A375 (cell line): Measurements from ENCODE around the gene CCL27. TPM values are rescaled to one million over a fixed set of nuclear protein-coding genes. Genes with fewer than 3 reads are reported as not detected.

Experiments
- small RNA-seq: library from RNA; depleted of rRNA; stranded (forward); fragments of <200 nt; gene quantifications from one replicate; pipeline ENCODE3, GENCODE V24; 2014
- total RNA-seq: library from RNA; depleted of rRNA; stranded (reverse); fragments of >200 nt; shearing (Covaris generic); gene quantifications from 2 replicates; pipeline ENCODE4 v1.2.3, GENCODE V29; 2014; rRNA removed

The CCL27 gene, protein sequence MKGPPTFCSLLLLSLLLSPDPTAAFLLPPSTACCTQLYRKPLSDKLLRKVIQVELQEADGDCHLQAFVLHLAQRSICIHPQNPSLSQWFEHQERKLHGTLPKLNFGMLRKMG
- 0.23 and 0.50 TPM in 2 replicates for total RNA-seq

DNA sequence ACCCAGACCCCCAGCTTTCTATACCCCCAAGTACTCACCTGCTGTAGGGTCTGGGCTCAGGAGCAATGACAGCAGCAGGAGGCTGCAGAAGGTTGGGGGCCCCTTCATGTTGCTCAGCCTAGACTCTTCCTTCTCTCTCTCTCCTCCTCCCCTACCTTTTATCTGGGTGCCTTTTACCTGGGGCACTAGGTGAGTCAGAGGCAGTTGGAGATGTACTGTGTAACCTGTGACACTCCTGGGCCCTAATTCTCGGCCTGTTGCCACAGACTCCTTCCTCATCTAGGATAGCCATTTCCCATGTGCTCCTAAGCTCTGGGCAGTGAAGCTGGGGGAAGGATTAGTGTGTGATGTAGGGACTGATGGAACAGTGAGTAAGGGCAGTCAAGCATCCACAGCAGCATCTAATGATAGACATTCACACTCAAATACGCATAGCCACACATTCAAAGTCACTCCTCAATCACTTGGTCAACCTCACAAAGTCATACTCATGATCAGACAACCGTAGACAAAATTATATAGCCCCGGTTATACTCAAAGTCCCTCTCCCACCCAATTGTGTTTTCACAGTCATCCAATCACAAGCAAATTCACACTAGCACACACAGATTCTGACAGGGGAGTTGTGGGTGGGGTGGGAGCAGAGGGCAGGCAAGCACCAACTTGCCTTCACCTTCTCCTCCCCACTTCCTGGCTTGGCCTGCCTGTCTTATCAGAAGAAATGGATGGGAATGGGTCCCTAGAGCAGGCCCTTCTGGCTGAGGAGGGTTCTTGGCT lies at the start of gene CCL27:
TSS of gene CCL27 (minus strand) at position 132 of the 777 bp plus-strand sequence. CDS start at position 108, 24 bp downstream.

DNA sequence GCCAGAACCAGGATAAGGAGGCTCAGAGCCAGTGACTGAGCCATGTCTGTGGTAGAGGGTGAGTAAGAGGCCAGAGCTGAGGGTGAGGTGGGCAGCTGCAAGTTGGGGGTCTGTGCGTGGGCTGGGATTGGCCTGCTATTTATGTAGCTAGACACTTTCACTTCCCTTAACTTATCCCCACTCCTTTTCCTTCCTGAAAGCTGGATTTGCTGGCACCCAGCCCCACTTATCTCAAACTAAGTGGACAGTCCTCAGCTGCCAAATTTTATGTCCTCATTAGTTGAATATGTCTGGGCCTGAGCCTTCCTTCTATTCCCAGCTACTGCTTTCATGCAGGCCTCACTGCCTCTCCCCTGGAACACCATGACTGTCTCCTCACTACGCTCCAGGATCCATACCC lies 47.6 kb upstream of the CCL27 start, which contains the start of gene CCL21:
TSS of gene CCL21 (minus strand) at position 114 of the 400 bp plus-strand sequence. CDS start at position 44, 70 bp downstream.

DNA sequence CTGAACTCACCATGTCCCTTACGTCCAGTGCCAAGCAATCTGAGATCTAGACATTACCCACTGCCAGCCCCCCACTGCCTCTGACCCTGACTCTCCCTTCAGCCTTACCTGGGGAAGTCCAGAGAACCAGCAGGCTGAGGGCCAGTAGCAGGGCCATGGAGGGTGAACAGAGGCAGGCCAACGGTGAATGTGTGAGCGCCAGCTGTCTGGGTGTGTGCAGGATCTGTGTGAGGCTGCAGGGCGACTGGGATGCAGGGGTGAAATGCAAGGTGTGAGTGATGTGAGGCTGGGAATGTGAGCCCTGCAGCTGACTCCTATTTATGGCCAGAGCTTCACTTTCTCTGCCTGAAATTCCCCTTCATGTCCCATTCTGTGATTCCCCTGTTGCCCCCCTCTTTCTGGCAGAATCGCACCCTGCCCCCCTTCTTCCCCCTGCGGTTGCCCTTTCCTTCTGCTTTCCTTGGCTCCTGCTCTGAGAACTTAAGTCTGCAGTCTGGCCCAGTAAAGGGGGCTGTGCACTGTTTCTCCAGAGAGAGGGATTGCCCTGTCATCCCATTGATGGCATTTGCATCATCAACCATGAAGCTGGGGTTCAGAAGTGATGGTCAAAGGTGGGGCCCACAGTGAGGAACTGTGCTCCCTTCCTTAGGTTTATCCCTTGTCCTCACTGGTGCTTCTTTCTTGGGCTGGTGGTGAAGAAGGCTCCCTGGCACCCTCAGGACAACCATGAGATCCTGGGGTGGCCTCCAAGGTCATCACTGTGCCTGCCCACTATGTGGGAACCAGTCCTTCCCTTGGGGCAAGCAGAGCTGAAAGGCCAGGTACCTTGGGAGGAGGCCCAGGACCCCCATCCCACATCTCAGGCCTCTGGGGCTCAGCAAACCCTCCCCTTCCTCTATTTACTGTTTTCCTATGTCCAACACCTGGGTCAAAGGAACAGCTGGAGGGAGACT lies 28.8 kb upstream of the CCL27 start, which contains the start of gene CCL19:
TSS of gene CCL19 (minus strand) at position 294 of the 953 bp plus-strand sequence. CDS start at position 157, 137 bp downstream.

DNA sequence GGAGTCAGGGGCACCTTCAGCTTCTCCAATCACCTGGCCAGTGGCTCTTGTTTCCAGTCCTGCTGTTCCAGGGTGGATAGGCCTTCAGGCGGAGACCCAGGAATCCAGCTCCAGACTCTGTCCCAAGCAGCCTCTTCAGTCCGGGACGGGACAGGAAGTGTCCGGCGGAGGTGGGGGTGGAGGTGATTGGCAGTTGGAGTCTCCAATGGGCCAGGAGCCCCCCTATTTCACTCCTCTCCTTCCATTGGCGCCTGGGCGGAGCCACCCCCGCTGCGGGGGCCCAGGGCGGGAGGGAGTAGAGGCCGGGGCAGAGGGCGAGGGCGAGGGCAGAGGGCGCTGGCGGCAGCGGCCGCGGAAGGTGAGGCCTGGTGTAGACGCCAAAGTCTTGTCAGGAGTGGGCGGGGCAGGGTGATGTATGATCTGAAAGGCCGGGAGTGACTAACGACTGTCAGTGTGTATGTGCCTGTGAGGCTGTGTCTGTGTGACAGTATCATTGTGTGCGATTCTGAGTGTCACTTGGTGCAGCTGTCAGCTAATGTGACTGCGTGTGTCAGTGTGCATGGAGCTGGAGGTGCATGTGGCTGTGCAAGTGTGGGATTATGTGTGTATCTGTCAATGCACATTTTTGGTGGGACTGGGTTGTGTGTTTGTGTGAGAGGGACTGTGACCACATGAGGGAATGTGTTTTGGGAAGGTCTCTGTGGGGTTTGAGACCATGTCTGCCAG lies 10.4 kb downstream of the CCL27 start, which contains the start of gene IL11RA:
TSS of gene IL11RA (plus strand) at position 310 of the 726 bp plus-strand sequence. CDS start 3,033 bp downstream, outside the sequence.

DNA sequence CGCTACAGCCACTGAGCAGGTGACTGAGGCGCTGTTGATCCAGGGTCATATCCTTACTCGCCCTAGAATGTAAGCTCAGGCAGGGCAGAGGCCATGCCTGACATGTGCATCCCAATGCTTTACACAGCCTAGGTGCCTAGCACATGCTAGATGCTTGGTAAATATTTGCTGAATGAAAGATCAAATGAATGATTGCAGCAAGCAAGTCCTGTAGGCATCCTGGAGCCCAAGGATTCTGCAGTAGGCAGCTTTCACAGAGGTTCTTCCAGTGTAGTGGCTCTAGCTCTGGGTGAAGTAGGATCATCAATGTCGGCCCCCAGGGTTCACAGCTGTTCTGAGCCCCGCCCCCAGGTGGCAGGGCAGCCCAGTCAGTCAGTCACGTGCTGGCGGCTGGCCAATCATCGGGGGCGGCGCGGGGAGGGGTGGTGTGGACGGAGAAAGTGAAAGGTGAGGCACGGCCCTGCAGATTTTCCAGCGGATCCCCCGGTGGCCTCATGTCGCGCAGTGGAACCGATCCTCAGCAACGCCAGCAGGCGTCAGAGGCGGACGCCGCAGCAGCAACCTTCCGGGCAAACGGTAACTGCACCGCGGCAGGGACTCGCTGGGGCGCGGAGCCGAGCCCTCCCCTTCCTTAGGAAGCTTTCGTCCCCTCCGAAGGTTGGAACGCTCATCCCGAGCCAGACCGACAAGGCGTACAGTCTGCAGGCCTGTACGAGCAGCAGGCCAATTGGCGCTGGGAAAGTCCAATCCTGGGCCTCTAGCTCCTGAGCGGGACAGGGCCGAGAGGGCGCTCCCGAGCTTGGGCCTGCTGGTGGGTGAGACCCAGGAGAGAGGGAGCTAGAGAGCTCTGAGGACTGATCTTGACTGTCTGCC lies 16.0 kb downstream of the CCL27 start, which contains the start of gene GALT:
TSS of gene GALT (plus strand) at position 465 of the 873 bp plus-strand sequence. CDS start at position 495, 30 bp downstream.

DNA sequence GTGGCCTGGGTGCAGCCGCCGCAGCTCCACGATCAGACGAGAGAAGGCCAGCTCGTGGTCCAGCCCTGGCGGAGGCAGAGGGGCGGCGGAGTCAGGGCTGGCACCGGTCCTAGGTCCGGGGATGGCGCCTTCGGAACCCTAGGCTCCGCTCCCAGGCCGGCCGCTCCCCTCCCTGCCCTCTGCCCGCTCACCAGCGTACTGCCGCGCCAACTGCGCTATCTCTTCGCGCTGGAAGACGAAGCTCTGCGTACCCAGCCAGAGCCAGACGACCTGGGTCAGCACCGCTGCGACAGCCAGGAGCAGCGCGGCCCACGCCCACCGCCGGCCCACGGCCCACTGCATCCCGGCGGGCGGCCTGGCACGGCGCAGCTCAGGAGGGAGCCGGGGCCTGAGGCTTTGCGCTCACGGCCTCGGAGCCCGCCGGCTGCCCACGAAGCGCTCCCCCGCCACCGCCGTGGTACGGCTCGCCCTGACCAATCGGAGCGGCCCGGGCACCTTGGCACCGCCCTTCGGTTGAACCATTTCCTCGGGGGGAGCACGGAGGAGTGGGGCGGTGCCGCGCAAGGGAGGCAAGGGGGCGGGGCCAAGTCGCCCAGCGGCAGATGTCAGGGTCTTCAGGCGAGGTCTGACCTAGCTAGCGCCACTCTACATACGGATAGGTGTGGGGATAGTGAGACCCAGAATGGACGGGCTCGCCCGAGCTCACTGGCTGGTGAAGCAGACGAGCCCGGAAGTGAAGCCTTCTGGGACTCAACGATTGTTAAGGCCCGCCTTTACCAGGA lies 24.9 kb downstream of the CCL27 start, which contains the start of gene SIGMAR1:
TSS of gene SIGMAR1 (minus strand) at position 432 of the 782 bp plus-strand sequence. CDS start at position 342, 90 bp downstream.

DNA sequence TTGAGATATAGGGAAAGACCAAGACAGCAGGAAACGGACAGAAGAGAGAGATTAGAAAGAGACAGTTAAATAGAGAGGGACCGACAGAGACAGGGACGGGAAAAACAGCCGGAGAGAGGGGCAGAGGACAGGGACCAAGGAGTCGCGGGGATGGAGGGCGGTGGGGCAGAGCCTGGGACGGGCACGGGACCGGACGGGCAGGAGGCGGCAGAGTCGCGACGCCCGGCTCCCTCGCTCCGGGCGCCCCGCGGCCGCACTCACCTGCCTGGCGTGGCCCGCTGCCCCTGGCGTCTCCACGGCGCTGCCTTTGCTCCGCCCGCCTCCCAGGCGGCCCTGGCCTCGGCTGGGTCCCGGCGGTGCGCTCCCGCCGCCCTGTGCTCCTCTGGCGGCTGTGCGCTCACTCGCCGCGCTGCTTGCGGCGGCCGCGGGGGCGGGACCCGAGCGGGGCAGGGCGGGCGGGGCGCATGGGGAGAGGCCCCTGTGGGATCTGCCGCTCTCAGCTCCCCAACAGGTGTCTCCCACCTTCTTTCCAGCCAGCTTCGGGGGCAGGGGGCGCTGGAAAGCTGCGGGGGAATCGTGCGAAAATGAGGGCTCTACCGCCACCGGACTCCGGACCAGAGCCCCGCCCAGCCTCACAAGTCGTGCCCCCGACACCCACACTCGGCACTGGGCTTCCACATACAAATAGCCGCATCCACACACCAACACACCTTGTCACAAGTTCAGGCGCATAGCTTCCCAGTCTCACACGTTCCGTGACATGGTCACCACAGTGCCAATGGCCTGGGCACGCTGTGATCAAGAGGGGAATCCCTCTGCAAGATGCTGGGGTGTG lies 33.6 kb downstream of the CCL27 start, which contains the start of gene ARID3C:
TSS of gene ARID3C (minus strand) at position 411 of the 835 bp plus-strand sequence. CDS start 1,052 bp downstream, outside the sequence.

DNA sequence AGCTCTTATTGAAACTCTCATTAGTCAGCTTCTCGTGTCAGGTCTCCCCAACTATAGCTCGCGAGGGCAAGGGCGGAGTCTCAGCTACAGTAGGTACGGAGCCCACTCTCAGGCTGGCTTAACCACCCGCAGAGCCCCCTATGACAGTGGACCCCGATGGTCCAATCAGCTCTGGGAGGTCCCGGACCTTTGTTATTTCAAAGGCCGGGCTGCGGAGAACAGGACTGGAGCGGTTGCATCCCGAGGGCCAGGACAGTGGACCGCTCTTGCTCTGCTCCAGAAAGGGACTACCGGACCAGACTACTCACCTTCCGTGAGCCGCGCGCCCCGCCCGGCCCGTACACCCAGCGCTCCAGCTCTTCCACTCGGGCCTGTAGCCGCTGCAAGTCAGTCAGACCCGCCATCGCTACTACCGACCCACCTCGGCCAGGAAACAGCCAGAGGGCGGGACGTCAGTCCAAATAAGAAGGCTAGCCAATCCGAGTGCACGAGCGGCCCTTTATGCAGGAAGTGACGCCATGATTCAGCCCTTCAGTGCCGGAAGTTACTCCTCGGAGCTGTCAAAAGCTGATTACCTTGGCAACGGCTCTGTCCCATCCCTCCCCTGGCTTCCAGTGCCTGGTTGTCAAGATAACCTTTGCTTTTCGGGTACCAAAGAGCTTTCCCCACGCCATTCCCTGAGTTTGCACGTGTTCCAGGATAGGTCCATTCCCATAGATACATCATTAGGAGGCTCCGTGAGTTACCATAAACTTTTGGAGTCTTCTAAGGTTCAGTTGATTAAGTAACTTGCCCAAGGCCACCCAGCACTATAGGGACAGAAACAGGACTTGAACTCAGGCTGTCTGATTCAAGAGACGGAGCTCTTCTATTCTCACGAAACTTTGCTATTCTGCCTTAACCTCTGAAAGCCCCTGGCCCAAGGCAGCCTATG lies 42.1 kb downstream of the CCL27 start, which contains the start of gene DCTN3:
TSS of gene DCTN3 (minus strand) at position 435 of the 934 bp plus-strand sequence. CDS start at position 404, 31 bp downstream.

Small RNAs within 50 kb of the gene (small RNA-seq; reads per million reads assigned to genes)
- gene CCL27: not detected

Other genes with a start within 250 kb of the CCL27 start
- gene FAM219A, start 204.1 kb downstream of the CCL27 start, total RNA-seq: 9.7 and 9.8 TPM in 2 replicates
- 0.11 TPM in 1 of 2 replicates, not detected in the other for gene DNAI1, start 203.9 kb downstream of the CCL27 start, total RNA-seq
- not detected in 2 replicates for gene ENHO, start 139.7 kb downstream of the CCL27 start, total RNA-seq
- not detected in 2 replicates for gene CNTFR, start 72.9 kb downstream of the CCL27 start, total RNA-seq
- 33.3 TPM in 2 replicates for gene RPP25L, start 50.6 kb downstream of the CCL27 start, total RNA-seq
- gene DCTN3, start 42.2 kb downstream of the CCL27 start, total RNA-seq: 112 and 120 TPM in 2 replicates
- gene ARID3C, start 33.6 kb downstream of the CCL27 start, total RNA-seq: 0.11 TPM in 1 of 2 replicates, not detected in the other
- 151 and 169 TPM in 2 replicates for gene SIGMAR1, start 24.9 kb downstream of the CCL27 start, total RNA-seq
- gene GALT, start 16.0 kb downstream of the CCL27 start, total RNA-seq: 24.6 and 32.5 TPM in 2 replicates
- 8.3 and 11.1 TPM in 2 replicates for gene IL11RA, start 10.5 kb downstream of the CCL27 start, total RNA-seq
- not detected in 2 replicates for gene CCL19, start 28.6 kb upstream of the CCL27 start, total RNA-seq
- not detected in 2 replicates for gene CCL21, start 47.5 kb upstream of the CCL27 start, total RNA-seq